H1 (cell line): ENCODE results near the gene STARD3. TPM values are rescaled to one million over a fixed set of nuclear protein-coding genes. Genes with fewer than 3 reads are reported as not detected.

ENCODE experiments used
- NRF1 ChIP-seq: IDR thresholded peaks from 2 replicates; pipeline ENCODE4 v1.6.1; 2011; ENCODE audit warnings: mild to moderate bottlenecking, low read depth, low read length, improper control_type of control experiment
- POLR2A ChIP-seq, 2 experiments: IDR thresholded peaks; 1 replicate in 1 of 2; 2 replicates in 1 of 2; pipeline ENCODE4 v1.6.1; 2011; ENCODE audit warnings: low read depth in 2 of 2, low read length in 2 of 2, mild to moderate bottlenecking in 2 of 2; ENCODE audit errors: control extremely low read depth in 1 of 2
- RAD21 ChIP-seq, 2 experiments: IDR thresholded peaks in 1 of 2; conservative IDR thresholded peaks in 1 of 2; 2 replicates each; pipeline ENCODE4 v1.6.1; 2011; ENCODE audit warnings: low read depth in 2 of 2, low read length in 2 of 2, improper control_type of control experiment in 1 of 2, inconsistent platforms in 1 of 2, mild to moderate bottlenecking in 1 of 2, moderate library complexity in 1 of 2
- SIRT6 ChIP-seq: IDR thresholded peaks from one replicate; pipeline ENCODE4 v1.7.1; 2012; ENCODE audit warnings: low read length, inconsistent platforms
- SUZ12 ChIP-seq: fragments of 200-600 bp; sonication (generic); IDR thresholded peaks from 2 replicates; pipeline ENCODE4 v1.6.1; 2012; ENCODE audit warnings: mild to moderate bottlenecking, inconsistent platforms, low read length, moderate library complexity, mixed read lengths
- polyA plus RNA-seq, 7 experiments: library from polyadenylated mRNA; depleted of rRNA in 3 of 7; stranded (reverse) in 5 of 7; unstranded in 2 of 7; fragments of >200 nt in 5 of 7; fragments of 200-250 nt in 2 of 7; gene quantifications; 1 replicate in 5 of 7; 2 replicates in 1 of 7; 4 replicates in 1 of 7; pipeline versions ENCODE4 v1.2.1 to v1.2.3, GENCODE V29; 2011 to 2013; ENCODE audit warnings: missing spikeins in 2 of 7, mixed read lengths in 2 of 7
- total RNA-seq: library from RNA; stranded (reverse); fragmentation: NEBNext Ultra II Directional; extraction: Animal tissue kit (Norgen Biotek cat#: 25700); gene quantifications from 2 replicates; pipeline ENCODE4 v1.2.1, GENCODE V29; 2021
- TF ChIP-seq, protein P1 (sequence below): fragments of 300-600 bp; sonication (generic); IDR thresholded peaks from 2 replicates; pipeline ENCODE4 v1.7.1; 2012; ENCODE audit warnings: low read length, moderate library complexity, mild to moderate bottlenecking, inconsistent platforms; ENCODE audit not compliant: insufficient replicate concordance

The STARD3 gene
- total and polyA plus RNA-seq, 2 of the 8 experiments (the other 6 are each of a cell fraction or from before 2014, with no cell fraction given) = 47.6 to 80.3 TPM

GRCh38 chr17:39683295-39683939 is 46.5 kb downstream of the STARD3 start (continued):
- no peak for TF ChIP-seq NRF1
- no peak for TF ChIP-seq POLR2A (IDR thresholded peaks at IDR 0.05; ENCODE audit: control extremely low read depth in 1 of 2, low read depth in 2 of 2, low read length in 2 of 2)
- TF ChIP-seq SUZ12 = no peak
- TF ChIP-seq, protein P1, sequence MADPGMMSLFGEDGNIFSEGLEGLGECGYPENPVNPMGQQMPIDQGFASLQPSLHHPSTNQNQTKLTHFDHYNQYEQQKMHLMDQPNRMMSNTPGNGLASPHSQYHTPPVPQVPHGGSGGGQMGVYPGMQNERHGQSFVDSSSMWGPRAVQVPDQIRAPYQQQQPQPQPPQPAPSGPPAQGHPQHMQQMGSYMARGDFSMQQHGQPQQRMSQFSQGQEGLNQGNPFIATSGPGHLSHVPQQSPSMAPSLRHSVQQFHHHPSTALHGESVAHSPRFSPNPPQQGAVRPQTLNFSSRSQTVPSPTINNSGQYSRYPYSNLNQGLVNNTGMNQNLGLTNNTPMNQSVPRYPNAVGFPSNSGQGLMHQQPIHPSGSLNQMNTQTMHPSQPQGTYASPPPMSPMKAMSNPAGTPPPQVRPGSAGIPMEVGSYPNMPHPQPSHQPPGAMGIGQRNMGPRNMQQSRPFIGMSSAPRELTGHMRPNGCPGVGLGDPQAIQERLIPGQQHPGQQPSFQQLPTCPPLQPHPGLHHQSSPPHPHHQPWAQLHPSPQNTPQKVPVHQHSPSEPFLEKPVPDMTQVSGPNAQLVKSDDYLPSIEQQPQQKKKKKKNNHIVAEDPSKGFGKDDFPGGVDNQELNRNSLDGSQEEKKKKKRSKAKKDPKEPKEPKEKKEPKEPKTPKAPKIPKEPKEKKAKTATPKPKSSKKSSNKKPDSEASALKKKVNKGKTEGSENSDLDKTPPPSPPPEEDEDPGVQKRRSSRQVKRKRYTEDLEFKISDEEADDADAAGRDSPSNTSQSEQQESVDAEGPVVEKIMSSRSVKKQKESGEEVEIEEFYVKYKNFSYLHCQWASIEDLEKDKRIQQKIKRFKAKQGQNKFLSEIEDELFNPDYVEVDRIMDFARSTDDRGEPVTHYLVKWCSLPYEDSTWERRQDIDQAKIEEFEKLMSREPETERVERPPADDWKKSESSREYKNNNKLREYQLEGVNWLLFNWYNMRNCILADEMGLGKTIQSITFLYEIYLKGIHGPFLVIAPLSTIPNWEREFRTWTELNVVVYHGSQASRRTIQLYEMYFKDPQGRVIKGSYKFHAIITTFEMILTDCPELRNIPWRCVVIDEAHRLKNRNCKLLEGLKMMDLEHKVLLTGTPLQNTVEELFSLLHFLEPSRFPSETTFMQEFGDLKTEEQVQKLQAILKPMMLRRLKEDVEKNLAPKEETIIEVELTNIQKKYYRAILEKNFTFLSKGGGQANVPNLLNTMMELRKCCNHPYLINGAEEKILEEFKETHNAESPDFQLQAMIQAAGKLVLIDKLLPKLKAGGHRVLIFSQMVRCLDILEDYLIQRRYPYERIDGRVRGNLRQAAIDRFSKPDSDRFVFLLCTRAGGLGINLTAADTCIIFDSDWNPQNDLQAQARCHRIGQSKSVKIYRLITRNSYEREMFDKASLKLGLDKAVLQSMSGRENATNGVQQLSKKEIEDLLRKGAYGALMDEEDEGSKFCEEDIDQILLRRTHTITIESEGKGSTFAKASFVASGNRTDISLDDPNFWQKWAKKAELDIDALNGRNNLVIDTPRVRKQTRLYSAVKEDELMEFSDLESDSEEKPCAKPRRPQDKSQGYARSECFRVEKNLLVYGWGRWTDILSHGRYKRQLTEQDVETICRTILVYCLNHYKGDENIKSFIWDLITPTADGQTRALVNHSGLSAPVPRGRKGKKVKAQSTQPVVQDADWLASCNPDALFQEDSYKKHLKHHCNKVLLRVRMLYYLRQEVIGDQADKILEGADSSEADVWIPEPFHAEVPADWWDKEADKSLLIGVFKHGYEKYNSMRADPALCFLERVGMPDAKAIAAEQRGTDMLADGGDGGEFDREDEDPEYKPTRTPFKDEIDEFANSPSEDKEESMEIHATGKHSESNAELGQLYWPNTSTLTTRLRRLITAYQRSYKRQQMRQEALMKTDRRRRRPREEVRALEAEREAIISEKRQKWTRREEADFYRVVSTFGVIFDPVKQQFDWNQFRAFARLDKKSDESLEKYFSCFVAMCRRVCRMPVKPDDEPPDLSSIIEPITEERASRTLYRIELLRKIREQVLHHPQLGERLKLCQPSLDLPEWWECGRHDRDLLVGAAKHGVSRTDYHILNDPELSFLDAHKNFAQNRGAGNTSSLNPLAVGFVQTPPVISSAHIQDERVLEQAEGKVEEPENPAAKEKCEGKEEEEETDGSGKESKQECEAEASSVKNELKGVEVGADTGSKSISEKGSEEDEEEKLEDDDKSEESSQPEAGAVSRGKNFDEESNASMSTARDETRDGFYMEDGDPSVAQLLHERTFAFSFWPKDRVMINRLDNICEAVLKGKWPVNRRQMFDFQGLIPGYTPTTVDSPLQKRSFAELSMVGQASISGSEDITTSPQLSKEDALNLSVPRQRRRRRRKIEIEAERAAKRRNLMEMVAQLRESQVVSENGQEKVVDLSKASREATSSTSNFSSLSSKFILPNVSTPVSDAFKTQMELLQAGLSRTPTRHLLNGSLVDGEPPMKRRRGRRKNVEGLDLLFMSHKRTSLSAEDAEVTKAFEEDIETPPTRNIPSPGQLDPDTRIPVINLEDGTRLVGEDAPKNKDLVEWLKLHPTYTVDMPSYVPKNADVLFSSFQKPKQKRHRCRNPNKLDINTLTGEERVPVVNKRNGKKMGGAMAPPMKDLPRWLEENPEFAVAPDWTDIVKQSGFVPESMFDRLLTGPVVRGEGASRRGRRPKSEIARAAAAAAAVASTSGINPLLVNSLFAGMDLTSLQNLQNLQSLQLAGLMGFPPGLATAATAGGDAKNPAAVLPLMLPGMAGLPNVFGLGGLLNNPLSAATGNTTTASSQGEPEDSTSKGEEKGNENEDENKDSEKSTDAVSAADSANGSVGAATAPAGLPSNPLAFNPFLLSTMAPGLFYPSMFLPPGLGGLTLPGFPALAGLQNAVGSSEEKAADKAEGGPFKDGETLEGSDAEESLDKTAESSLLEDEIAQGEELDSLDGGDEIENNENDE = no peak
- no peak for TF ChIP-seq SIRT6
- TF ChIP-seq RAD21 (IDR thresholded peaks at IDR 0.05 in 1 of 2, conservative IDR thresholded peaks at IDR 0.05 in 1 of 2; ENCODE audit: low read depth in 2 of 2, low read length in 2 of 2) = no peak
- TF ChIP-seq, all 59 proteins: peak for 0
